ENCODE results near the gene KAT2A.

DNA sequence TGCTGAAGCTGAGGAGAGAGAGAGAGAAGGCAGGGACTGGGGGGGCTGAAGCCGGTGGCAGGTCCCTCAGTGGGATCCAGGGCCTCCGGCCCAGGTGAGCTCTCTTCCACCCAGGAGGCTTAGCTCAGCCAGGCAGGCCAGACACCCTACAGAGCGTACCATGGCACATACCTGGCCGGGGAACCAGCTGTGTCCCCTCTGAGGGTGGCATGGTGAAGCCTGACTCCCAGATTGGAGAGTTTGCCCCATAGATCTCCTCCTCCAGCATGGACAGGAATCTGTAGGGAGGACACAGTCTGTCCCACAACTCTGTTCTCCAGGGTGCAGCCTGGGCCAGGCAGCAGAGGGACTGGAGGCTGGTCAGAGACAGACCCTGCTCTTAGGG, 3.0 kb downstream of the KAT2A start:
- TF ChIP-seq, protein P1, sequence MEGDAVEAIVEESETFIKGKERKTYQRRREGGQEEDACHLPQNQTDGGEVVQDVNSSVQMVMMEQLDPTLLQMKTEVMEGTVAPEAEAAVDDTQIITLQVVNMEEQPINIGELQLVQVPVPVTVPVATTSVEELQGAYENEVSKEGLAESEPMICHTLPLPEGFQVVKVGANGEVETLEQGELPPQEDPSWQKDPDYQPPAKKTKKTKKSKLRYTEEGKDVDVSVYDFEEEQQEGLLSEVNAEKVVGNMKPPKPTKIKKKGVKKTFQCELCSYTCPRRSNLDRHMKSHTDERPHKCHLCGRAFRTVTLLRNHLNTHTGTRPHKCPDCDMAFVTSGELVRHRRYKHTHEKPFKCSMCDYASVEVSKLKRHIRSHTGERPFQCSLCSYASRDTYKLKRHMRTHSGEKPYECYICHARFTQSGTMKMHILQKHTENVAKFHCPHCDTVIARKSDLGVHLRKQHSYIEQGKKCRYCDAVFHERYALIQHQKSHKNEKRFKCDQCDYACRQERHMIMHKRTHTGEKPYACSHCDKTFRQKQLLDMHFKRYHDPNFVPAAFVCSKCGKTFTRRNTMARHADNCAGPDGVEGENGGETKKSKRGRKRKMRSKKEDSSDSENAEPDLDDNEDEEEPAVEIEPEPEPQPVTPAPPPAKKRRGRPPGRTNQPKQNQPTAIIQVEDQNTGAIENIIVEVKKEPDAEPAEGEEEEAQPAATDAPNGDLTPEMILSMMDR (IDR thresholded peaks at IDR 0.05) = no peak
- TF ChIP-seq POLR2A (IDR thresholded peaks at IDR 0.05) = no peak

All from esophagus squamous epithelium (tissue), 4 donors.